OCI-LY7 (cell line): ENCODE results near the gene TAS2R41. TPM values are rescaled to one million over a fixed set of nuclear protein-coding genes. Genes with fewer than 3 reads are reported as not detected.

Experiments
- BruUV-seq: library from RNA; stranded (reverse); fragments of 400-500 nt; replicated peaks from 2 replicates; lab custom pipeline; 2021; lab: Mats Ljungman, UMichigan
- CTCF ChIA-PET: fragments of 300-600 bp; sonication (Branson Sonifier 250); formaldehyde crosslinking; loops from one replicate; lab custom pipeline; 2022; ENCODE audit warnings: antibody characterized with exemption; ENCODE audit not compliant: unreplicated experiment; lab: Charles Lee
- POLR2A ChIA-PET: fragments of 300-600 bp; sonication (Branson Sonifier 250); formaldehyde crosslinking; loops from one replicate; lab custom pipeline; 2022; ENCODE audit warnings: antibody characterized with exemption; lab: Charles Lee
- DNase-seq: peaks from one replicate; pipeline ENCODE4 v3.0.0-alpha.2; 2015; ENCODE audit warnings: low spot score
- H2AFZ ChIP-seq: fragments of 200-600 bp; sonication (generic), shearing (Covaris generic); 2 replicates; pipeline ENCODE4 v1.6.1; 2014; ENCODE audit warnings: mild to moderate bottlenecking, antibody characterized with exemption, low read length, moderate library complexity
- H3K27ac ChIP-seq: fragments of 200-600 bp; sonication (generic); 2 replicates; pipeline ENCODE4 v1.5.1; 2014; ENCODE audit warnings: mixed run types, low read depth, mild to moderate bottlenecking, moderate library complexity, low read length, inconsistent platforms; ENCODE audit not compliant: poor library complexity, severe bottlenecking
- H3K36me3 ChIP-seq: fragments of 200-600 bp; sonication (generic); 2 replicates; pipeline ENCODE4 v1.6.1; 2014; ENCODE audit warnings: mild to moderate bottlenecking, antibody characterized with exemption, low read length, moderate library complexity, mixed read lengths; ENCODE audit not compliant: insufficient read depth
- H3K4me1 ChIP-seq: fragments of 200-600 bp; sonication (generic); 2 replicates; pipeline ENCODE4 v1.5.1; 2014; ENCODE audit warnings: mild to moderate bottlenecking, low read length; ENCODE audit not compliant: insufficient read depth, poor library complexity, severe bottlenecking
- H3K4me2 ChIP-seq: fragments of 200-600 bp; sonication (generic); 2 replicates; pipeline ENCODE4 v1.6.1; 2014; ENCODE audit warnings: mild to moderate bottlenecking, low read length
- H3K4me3 ChIP-seq: fragments of 200-600 bp; sonication (generic); 2 replicates; pipeline ENCODE4 v1.5.1; 2014; ENCODE audit warnings: mild to moderate bottlenecking, low read depth, low read length; ENCODE audit not compliant: poor library complexity, severe bottlenecking
- H3K79me2 ChIP-seq: fragments of 200-600 bp; sonication (generic); 2 replicates; pipeline ENCODE4 v1.6.1; 2016; ENCODE audit warnings: low read depth, mild to moderate bottlenecking, low read length, moderate library complexity, mixed read lengths; ENCODE audit not compliant: insufficient read depth
- H3K9me2 ChIP-seq: fragments of 200-600 bp; sonication (generic); 2 replicates; pipeline ENCODE4 v1.6.1; 2016; ENCODE audit warnings: mild to moderate bottlenecking, low read length, mixed read lengths; ENCODE audit not compliant: insufficient read depth
- H3K9me3 ChIP-seq: fragments of 200-600 bp; sonication (generic); 2 replicates; pipeline ENCODE4 v1.6.1; 2014; ENCODE audit warnings: mild to moderate bottlenecking, mixed run types, low read length, mixed read lengths
- H4K20me1 ChIP-seq: fragments of 200-600 bp; sonication (generic); 2 replicates; pipeline ENCODE4 v1.6.1; 2014; ENCODE audit warnings: mild to moderate bottlenecking, antibody characterized with exemption, low read length, moderate library complexity, mixed read lengths; ENCODE audit not compliant: insufficient read depth
- CTCF ChIP-seq: fragments of 200-600 bp; sonication (generic); conservative IDR thresholded peaks from 2 replicates; pipeline ENCODE4 v1.5.1; 2014; ENCODE audit warnings: mild to moderate bottlenecking, antibody characterized with exemption, low read length, moderate library complexity, mixed read lengths
- EZH2phosphoT487 ChIP-seq: fragments of 200-600 bp; sonication (generic); IDR thresholded peaks from 2 replicates; pipeline ENCODE4 v1.6.1; 2018; ENCODE audit warnings: low read depth, borderline replicate concordance, mild to moderate bottlenecking, mixed run types, antibody characterized with exemption, low read length, moderate library complexity, mixed read lengths
- intact Hi-C: fragments of 100-400 bp; cut with micrococcal nuclease; formaldehyde crosslinking; loops from one replicate; pipeline ENCODE4 v1.10.0; 2022; ENCODE audit not compliant: unreplicated experiment
- total RNA-seq, 2 experiments: library from RNA; depleted of rRNA in 1 of 2; stranded (reverse); fragments of >200 nt in 1 of 2; shearing (Covaris generic) in 1 of 2; gene quantifications; 2 replicates each; pipeline ENCODE4 v1.2.3, GENCODE V29; 2014 to 2022

The TAS2R41 gene
- total RNA-seq, 2 experiments from 2014 or later: not detected

- no peak overlapping the region for H3K4me3 ChIP-seq
- TF ChIP-seq CTCF (no peak), EZH2phosphoT487 (no peak)
- H3K79me2 ChIP-seq: no peaks in the 10 kb centered on the region
- ChIA-PET CTCF (no interaction called here), POLR2A (interaction anchor here (0.6 kb wide), 1 partner anchor 868 kb away, joined by 3 read pairs; no protein-coding TSS in a partner anchor)
- intact Hi-C loops: no loop called here
- no TSS peak for BruUV-seq
- no peaks in the 10 kb centered on the region for H3K9me2 ChIP-seq
- H4K20me1 ChIP-seq: no peaks in the 10 kb centered on the region
- no peak overlapping the region for H3K27ac ChIP-seq
- DNase-seq: no peak
- no peak overlapping the region for H2AFZ ChIP-seq
- H3K4me2 ChIP-seq: no peak overlapping the region
- no peaks in the 10 kb centered on the region for H3K36me3 ChIP-seq
- H3K9me3 ChIP-seq: no peaks in the 10 kb centered on the region
- H3K4me1 ChIP-seq: no peaks in the 10 kb centered on the region
Observed at GRCh38 chr7:143439866-143440265, 37.8 kb upstream of the TAS2R41 start.

- Histone ChIP-seq H3K4me1 (no peaks in the 10 kb centered on the region), H3K36me3 (no peaks in the 10 kb centered on the region), H3K9me3 (no peaks in the 10 kb centered on the region), H4K20me1 (no peaks in the 10 kb centered on the region), H3K79me2 (no peaks in the 10 kb centered on the region), H3K9me2 (no peaks in the 10 kb centered on the region), H3K4me3 (no peak within 1 kb of the TSS), H2AFZ (no peak within 1 kb of the TSS), H3K4me2 (no peak within 1 kb of the TSS), H3K27ac (no peak within 1 kb of the TSS)
- POLR2A ChIA-PET: interaction anchor here (0.6 kb wide), 1 partner anchor 482 kb away, joined by 3 read pairs; no protein-coding TSS in a partner anchor
- BruUV-seq: no TSS peak
- intact Hi-C loops: no loop called here
- CTCF ChIA-PET: no interaction called here
- DNase-seq: no peak
- TF ChIP-seq CTCF: no peak
- TF ChIP-seq EZH2phosphoT487: no peak
Observed at GRCh38 chr7:143443153-143443552, 34.5 kb upstream of the TAS2R41 start, which contains the start of gene TAS2R60. TSS of gene TAS2R60 (plus strand) at chr7:143443453. CDS start at chr7:143443453, 0 bp downstream.

GRCh38 chr7:143444063-143444782 is 33.5 kb upstream of the TAS2R41 start:
- Histone ChIP-seq H3K79me2 (no peaks in the 10 kb centered on the region), H3K9me3 (no peaks in the 10 kb centered on the region), H3K9me2 (no peaks in the 10 kb centered on the region), H3K4me2 (no peak overlapping the region), H2AFZ (no peak overlapping the region), H3K36me3 (no peaks in the 10 kb centered on the region), H4K20me1 (no peaks in the 10 kb centered on the region), H3K27ac (no peak overlapping the region), H3K4me3 (no peak overlapping the region), H3K4me1 (no peaks in the 10 kb centered on the region)
- DNase-seq: no peak
- TF ChIP-seq CTCF (no peak), EZH2phosphoT487 (no peak)
- BruUV-seq: no TSS peak
- intact Hi-C loops: no loop called here
- POLR2A ChIA-PET: interaction anchor here (0.7 kb wide), 1 partner anchor 403 kb away, joined by 3 read pairs; no protein-coding TSS in a partner anchor
- CTCF ChIA-PET: no interaction called here
